AG10803 (cell line): Measurements from ENCODE around the gene SIK3.
A peak's percentile ranks its signal among the peaks of the same experiment; 100 is the strongest.
"Not testable (repeated sequence)": the region's sequence is repeated elsewhere in the genome, so short reads cannot be mapped to it uniquely, and the experiment has no call there.

Experiments
- DNase-seq: peaks from one replicate; pipeline ENCODE4 v3.0.0; 2010; ENCODE audit warnings: low read depth
- H3K4me3 ChIP-seq: 2 replicates; pipeline ENCODE4 v1.5.1; 2011; ENCODE audit warnings: mild to moderate bottlenecking, low read length, control low read depth
- TF ChIP-seq, protein P1 (sequence below): conservative IDR thresholded peaks from 2 replicates; pipeline ENCODE4 v1.5.1; 2011; ENCODE audit warnings: mild to moderate bottlenecking, low read length, control low read depth, inconsistent platforms

Gene SIK3

DNA sequence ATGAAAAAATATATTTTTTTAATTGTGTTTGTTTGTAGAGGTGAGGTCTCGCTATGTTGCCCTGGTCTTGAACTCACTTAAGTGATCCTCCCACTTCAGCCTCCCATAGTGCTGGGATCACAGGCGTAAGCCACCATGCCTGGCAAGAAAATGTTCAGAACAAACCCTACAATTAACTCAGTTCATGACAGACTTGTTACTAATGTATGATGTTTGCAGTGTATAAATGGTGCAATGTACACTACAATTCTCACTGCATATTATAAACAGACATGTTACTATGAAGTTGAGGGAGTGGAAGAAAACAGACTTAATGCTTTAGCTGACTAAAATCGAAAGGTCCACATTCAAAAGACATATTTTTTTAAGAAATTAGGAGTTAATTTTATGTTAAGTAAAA lies 59.0 kb downstream of the SIK3 start:
- no peak for DNase-seq
- H3K4me3 ChIP-seq: no peak overlapping the region
- TF ChIP-seq, protein P1, sequence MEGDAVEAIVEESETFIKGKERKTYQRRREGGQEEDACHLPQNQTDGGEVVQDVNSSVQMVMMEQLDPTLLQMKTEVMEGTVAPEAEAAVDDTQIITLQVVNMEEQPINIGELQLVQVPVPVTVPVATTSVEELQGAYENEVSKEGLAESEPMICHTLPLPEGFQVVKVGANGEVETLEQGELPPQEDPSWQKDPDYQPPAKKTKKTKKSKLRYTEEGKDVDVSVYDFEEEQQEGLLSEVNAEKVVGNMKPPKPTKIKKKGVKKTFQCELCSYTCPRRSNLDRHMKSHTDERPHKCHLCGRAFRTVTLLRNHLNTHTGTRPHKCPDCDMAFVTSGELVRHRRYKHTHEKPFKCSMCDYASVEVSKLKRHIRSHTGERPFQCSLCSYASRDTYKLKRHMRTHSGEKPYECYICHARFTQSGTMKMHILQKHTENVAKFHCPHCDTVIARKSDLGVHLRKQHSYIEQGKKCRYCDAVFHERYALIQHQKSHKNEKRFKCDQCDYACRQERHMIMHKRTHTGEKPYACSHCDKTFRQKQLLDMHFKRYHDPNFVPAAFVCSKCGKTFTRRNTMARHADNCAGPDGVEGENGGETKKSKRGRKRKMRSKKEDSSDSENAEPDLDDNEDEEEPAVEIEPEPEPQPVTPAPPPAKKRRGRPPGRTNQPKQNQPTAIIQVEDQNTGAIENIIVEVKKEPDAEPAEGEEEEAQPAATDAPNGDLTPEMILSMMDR: no peak

DNA sequence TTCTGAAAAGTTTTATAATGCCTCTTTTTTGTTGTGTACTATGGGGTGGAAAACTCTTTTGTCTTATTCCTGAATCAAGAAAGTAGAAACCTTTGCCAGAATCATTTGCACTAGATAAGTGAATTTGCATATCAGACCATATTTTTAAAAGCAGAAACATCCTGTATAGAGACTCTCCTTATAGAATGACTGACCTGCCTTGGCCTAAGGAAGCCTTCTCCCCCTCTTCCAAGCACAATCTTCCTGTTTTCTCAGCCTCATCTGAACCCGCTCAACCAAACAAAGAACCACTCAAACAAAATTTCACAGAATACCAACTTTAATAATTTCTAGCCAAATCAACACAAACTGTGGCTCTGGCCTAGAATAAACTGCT lies 60.3 kb downstream of the SIK3 start:
- no peak overlapping the region for H3K4me3 ChIP-seq
- no peak for DNase-seq
- TF ChIP-seq, protein P1: no peak

DNA sequence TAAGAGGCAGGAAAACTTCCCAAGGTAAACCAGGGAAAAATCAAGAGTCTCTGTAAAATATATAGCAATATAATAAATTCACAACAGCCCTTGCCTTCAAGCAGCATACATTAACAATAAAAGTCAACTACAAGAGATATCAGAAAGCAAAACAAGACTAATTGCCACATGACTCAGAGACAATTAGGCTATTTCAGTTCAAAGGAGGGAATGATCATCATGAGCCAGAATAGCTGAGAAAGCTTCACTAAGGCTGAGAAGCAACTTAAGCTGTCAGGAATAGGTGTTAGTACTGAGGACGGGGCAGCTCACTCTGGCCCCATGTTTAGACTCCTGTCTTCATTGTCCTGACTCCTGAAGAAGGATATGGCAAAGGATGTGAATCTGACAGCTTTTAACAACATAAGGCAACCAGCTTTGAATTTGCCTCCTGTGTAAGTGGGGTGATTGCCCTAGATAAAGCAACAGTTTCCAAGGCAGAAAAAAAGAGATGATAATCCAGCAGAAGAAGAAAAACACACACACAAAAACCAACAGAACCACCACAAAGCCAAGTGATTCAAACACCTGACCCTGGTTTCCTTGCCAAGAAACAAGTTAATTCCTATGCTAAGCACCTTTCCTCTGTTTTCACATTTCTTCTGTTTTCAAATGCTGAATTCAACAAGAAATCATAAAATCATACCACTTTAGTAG lies 60.8 kb downstream of the SIK3 start:
- H3K4me3 ChIP-seq: no peak overlapping the region
- no peak for DNase-seq
- TF ChIP-seq, protein P1: no peak

DNA sequence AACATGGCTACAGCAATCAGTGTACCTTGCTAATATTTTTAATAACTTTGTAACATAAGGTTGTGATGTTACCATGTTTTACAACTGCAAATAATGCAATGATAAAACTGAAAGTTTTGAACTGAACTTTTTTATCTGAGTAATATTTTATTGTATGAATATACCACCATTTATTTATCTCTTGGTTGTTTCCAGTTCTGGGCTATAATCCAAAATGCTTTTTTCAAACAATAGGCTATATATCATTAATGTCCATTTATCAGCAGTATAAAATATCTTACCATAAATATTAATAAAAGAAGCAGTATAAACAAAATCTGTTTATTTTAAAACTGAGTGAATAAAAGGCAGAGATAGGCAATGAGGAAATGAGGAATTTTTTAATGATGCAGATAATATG lies 63.3 kb downstream of the SIK3 start:
- no peak overlapping the region for H3K4me3 ChIP-seq
- TF ChIP-seq, protein P1: no peak
- no peak for DNase-seq

DNA sequence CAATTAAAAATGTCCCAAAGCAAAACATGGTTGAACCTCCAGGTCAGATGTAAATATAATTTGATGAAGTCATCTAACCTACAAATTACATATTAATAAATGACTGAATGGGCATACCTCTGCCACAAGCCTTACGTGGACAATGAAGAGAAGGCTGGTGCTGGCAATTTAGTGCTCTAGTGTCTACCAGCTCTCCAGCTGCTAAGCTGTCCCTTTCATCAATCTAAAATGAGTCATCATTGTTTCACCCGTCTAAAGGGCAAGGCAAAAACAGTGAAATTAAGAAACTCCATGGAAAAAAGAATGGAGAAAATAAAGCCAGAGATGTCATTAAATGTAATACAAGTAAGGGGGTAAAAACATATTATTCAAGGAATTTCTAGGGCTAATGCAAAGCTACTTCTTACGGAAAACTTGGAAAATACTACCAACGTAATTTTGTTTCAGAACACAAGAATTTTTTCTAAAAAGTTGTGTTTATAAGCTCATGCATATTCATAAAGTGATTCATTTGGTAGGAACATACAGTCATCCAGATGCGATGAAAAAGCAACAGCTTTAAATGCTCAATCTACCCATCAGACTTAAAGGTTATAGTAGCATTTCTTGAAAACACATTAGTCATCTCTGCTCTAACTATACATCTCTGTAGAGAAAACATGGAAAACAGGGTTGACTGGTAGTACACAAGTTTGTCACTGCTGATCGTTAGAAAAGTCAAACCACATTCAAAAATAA lies 71.5 kb downstream of the SIK3 start:
- TF ChIP-seq, protein P1: no peak
- H3K4me3 ChIP-seq: no peak overlapping the region
- DNase-seq: peak; percentile 67

DNA sequence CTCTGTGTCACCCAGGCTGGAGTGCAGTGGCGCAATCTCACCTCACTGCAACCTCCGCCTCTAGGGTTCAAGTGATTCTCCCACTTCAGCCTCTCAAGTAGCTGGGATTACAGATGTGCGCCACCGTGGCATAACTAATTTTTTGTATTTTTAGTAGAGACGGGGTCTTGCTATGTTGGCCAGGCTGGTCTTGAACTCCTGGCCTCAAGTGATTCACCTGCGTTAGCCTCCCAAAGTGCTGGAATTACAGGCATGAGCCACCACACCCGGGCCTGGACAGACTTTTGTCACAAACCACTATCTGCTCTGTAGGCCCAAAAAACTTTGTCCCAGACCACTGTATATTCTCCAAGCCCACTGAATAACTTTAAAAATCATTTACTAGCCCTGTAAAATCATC lies 74.5 kb downstream of the SIK3 start:
- not testable (repeated sequence) for H3K4me3 ChIP-seq, DNase-seq

DNA sequence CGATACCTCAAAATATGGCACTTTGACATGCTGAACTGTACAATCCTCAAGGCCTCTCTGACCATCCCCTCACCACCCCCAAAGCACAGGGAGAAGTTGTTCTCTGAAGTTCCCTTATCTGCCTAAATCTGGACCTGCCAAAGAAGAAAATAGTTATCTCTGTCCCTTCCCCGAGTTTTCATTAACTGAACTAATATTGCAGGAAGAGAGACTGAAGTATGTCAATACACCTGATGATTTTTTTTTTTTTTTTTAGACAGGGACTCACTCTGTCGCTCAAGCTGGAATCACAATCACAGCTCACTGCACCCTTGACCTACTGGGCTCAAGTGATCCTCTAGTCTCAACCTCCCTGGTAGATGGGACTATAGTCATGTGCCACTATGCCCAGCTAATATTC lies 75.0 kb downstream of the SIK3 start:
- TF ChIP-seq, protein P1: no peak
- no peak overlapping the region for H3K4me3 ChIP-seq
- no peak for DNase-seq
